Activated B cell treated with CpG ODN at 0.5 μM for 24 hours (primary cell): ENCODE data around the gene KEAP1. TPM values are rescaled to one million over a fixed set of nuclear protein-coding genes. Genes with fewer than 3 reads are reported as not detected.
"Not testable (repeated sequence)": the region's sequence is repeated elsewhere in the genome, so short reads cannot be mapped to it uniquely, and the experiment has no call there.

Experiments used
- ATAC-seq: fragments of 200-7000 bp; cut with Tn5 transposase; one replicate; pipeline ENCODE4 v1.10.0; 2021; ENCODE audit warnings: low read depth, mild to moderate bottlenecking, moderate library complexity
- CTCF ChIA-PET: fragments of 350-600 bp; sonication (Branson Sonifier 250); formaldehyde crosslinking; loops from one replicate; lab custom pipeline; 2021; ENCODE audit warnings: antibody characterized with exemption; lab: Charles Lee
- POLR2A ChIA-PET: fragments of 350-600 bp; sonication (Branson Sonifier 250); formaldehyde crosslinking; loops from one replicate; lab custom pipeline; 2021; ENCODE audit warnings: antibody characterized with exemption; lab: Charles Lee
- DNase-seq: peaks from one replicate; pipeline ENCODE4 v3.0.0; 2022
- H3K27ac Mint-ChIP-seq: one replicate; pipeline ENCODE4 v1.8.0; 2020; ENCODE audit warnings: mixed read lengths
- H3K27me3 Mint-ChIP-seq: one replicate; pipeline ENCODE4 v1.8.0; 2021; ENCODE audit warnings: mixed read lengths
- H3K36me3 Mint-ChIP-seq: one replicate; pipeline ENCODE4 v1.8.0; 2021; ENCODE audit warnings: low read depth, mixed read lengths
- H3K4me1 Mint-ChIP-seq: one replicate; pipeline ENCODE4 v1.8.0; 2021; ENCODE audit warnings: mixed read lengths
- H3K4me3 Mint-ChIP-seq: one replicate; pipeline ENCODE4 v1.8.0; 2020; ENCODE audit warnings: mild to moderate bottlenecking, mixed read lengths
- H3K9me3 Mint-ChIP-seq: one replicate; pipeline ENCODE4 v1.8.0; 2020; ENCODE audit warnings: mixed read lengths
- intact Hi-C: fragments of 100-400 bp; cut with micrococcal nuclease; formaldehyde crosslinking; loops from one replicate; pipeline ENCODE4 v1.15.1; 2024
- total RNA-seq: library from RNA; stranded (reverse); gene quantifications from 2 replicates; pipeline ENCODE4 v1.2.3, GENCODE V29; 2022
- TF ChIP-seq, protein P1 (sequence below): fragments of 200-600 bp; IDR thresholded peaks from one replicate; pipeline ENCODE4 v1.8.0; 2022; ENCODE audit warnings: antibody characterized with exemption, mild to moderate bottlenecking

The KEAP1 gene
- total RNA-seq, 1 donor from 2014 or later, result 38.9 TPM

DNA sequence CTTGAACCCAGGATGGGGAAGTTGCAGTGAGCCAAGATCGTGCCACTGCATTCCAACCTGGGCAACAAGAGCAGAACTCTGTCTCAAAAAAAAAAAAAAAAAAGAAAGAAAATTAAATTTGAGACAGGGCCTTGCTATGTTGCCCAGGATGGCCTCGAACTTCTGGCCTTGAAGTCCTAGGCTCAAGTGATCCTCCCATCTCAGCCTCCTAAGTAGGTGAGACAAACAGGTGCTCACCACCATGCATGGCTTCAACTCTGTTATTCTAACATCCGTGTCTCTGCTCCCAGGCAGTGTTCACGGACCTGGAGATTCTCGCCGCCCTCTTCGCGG, 42.5 kb downstream of the KEAP1 start:
- no peak for DNase-seq
- no peaks in the 10 kb centered on the region for H3K9me3 Mint-ChIP-seq
- H3K4me1 Mint-ChIP-seq, result peaks cover 14% of the 10 kb centered on the region
- ChIA-PET CTCF (interaction anchor here (1.0 kb wide), 1 partner anchor 23 kb away, joined by 3 read pairs; no protein-coding TSS in a partner anchor), POLR2A (interaction anchor here (0.6 to 1.0 kb wide), 3 partner anchors 18 to 192 kb away, joined by 3 to 4 read pairs (median 3); no protein-coding TSS in a partner anchor)
- no peak overlapping the region for H3K27ac Mint-ChIP-seq
- H3K27me3 Mint-ChIP-seq, result no peaks in the 10 kb centered on the region
- H3K4me3 Mint-ChIP-seq, result peak overlapping the region; percentile 38
- no peaks in the 10 kb centered on the region for H3K36me3 Mint-ChIP-seq
- intact Hi-C loops, result no loop called here
- TF ChIP-seq, protein P1, sequence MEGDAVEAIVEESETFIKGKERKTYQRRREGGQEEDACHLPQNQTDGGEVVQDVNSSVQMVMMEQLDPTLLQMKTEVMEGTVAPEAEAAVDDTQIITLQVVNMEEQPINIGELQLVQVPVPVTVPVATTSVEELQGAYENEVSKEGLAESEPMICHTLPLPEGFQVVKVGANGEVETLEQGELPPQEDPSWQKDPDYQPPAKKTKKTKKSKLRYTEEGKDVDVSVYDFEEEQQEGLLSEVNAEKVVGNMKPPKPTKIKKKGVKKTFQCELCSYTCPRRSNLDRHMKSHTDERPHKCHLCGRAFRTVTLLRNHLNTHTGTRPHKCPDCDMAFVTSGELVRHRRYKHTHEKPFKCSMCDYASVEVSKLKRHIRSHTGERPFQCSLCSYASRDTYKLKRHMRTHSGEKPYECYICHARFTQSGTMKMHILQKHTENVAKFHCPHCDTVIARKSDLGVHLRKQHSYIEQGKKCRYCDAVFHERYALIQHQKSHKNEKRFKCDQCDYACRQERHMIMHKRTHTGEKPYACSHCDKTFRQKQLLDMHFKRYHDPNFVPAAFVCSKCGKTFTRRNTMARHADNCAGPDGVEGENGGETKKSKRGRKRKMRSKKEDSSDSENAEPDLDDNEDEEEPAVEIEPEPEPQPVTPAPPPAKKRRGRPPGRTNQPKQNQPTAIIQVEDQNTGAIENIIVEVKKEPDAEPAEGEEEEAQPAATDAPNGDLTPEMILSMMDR, result no peak
- ATAC-seq, result no peak

DNA sequence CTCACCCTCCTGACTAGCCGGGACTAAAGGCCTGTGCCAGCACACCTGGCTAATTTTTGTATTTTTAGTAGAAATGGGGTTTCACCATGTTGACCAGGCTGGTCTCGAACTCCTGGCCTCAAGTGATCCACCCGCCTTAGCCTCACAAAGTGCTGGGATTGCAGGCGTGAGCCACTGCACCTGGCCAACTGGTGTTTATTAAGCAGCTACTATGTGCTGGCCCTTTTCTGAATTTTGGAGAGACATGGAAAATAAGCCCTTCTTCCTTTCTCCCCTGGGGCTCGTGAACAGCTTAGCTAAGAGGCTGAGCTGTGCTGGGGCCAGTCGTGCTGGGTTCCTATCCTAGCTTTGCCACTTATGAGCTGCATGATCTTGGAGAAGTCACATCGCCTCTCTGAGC, 44.4 kb downstream of the KEAP1 start:
- H3K27me3 Mint-ChIP-seq, POLR2A ChIA-PET, H3K9me3 Mint-ChIP-seq, H3K36me3 Mint-ChIP-seq, H3K27ac Mint-ChIP-seq, H3K4me3 Mint-ChIP-seq, ATAC-seq, intact Hi-C loops, DNase-seq: not testable (repeated sequence)
- CTCF ChIA-PET, result interaction anchor here (1.0 kb wide), 1 partner anchor 23 kb away, joined by 3 read pairs; no protein-coding TSS in a partner anchor
- H3K4me1 Mint-ChIP-seq, result peaks cover 14% of the 10 kb centered on the region

DNA sequence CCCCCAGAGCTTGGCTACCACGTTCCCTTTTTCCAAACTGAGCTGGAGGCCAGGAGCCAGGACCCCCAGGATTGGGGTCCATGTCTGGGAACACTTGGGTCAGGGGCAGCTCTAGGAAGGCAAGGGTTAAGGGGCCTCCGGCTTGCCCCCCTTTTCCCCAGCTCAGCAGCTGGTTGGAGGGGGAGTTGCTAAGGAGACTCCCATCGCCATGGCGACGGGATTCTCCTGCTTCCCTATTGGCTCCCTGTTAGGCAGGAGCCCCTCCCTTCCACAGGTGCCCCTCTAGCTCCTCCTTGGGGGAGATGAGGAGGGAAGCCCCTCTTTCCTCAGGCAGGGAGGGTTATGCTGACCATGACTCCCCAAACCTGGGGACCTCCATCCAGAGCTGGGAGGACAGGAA, 48.9 kb downstream of the KEAP1 start:
- Mint-ChIP-seq H3K4me1 (no peaks in the 10 kb centered on the region), H3K27me3 (no peaks in the 10 kb centered on the region), H3K36me3 (no peaks in the 10 kb centered on the region), H3K4me3 (no peak overlapping the region), H3K9me3 (no peaks in the 10 kb centered on the region), H3K27ac (no peak overlapping the region)
- TF ChIP-seq, protein P1, result no peak
- CTCF ChIA-PET, result no interaction called here
- ATAC-seq (no peak), DNase-seq (no peak)
- intact Hi-C loops, result no loop called here
- POLR2A ChIA-PET, result no interaction called here

DNA sequence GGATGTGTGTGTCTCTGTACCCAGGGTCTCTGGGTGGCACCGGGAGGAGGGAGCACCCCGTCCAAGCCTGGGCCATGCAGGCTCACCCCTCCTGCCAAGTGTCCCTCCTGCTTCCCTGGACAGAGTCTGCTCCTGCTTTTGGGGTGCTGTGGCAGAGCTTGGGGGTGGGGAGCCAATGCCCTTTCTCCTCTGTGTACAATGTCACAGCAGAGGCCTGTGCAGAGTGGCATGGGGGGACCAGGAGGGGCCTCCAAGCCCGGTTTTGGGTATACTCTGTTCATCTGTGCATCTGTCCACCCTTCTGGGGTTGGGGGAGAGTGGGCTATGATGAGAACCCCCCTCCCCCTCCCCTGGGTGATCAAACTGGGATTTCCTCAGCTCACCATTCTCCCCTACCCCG, 49.3 kb downstream of the KEAP1 start:
- intact Hi-C loops, result no loop called here
- POLR2A ChIA-PET, result interaction anchor here (0.6 kb wide), 1 partner anchor 22 kb away, joined by 5 read pairs; no protein-coding TSS in a partner anchor
- no peak for ATAC-seq
- Mint-ChIP-seq H3K27me3 (no peaks in the 10 kb centered on the region), H3K36me3 (no peaks in the 10 kb centered on the region), H3K4me3 (no peak overlapping the region), H3K4me1 (no peaks in the 10 kb centered on the region), H3K27ac (no peak overlapping the region), H3K9me3 (no peaks in the 10 kb centered on the region)
- CTCF ChIA-PET, result no interaction called here
- TF ChIP-seq, protein P1, result no peak
- DNase-seq, result no peak

DNA sequence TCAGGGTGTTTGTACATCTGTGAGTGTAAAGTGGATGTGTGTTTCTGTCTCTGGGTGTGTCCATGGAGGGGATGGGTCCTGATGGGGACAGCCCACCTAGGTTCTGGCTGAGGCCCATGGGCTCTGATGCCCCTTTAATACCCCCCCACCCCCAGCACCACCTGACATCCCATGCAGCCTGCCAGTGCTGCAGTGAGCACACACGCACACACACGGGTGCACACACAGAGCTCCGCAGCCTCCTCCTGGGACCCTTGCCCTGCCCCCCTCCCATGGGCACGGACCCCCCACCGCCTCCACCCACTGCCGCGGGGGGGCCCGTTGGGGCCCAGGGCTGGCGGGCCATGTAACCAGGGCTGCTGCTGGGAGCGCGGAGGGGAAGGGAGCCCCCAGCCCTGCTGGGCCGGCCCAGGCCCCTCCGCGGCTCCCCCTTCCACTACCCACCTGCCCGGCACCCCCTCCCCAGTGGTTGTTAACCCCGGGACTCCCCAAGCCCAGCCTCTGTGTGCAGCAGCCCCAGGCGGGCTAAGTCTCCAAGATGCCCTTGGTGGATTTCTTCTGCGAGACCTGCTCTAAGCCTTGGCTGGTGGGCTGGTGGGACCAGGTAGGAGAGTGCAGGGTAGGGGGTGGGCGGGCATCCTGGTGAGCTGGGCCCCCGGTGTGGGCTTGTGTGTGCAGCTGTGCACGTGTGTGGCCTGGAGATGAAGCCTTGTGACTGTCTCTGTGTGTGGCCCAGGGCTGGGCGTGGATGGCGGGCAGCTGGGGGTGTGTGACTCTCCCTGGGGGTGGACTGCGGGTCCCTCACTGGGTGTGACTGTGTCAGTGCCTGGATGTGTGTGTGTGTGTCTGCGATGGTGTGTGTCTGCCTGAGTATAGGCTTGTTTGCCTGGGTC, 50.2 kb downstream of the KEAP1 start:
- Mint-ChIP-seq H3K4me3 (no peak overlapping the region), H3K27ac (no peak overlapping the region)

More for the DNA sequence above, 50.2 kb downstream of the KEAP1 start:
- Mint-ChIP-seq H3K27me3 (no peaks in the 10 kb centered on the region), H3K9me3 (no peaks in the 10 kb centered on the region), H3K36me3 (no peaks in the 10 kb centered on the region), H3K4me1 (no peaks in the 10 kb centered on the region)
- ChIA-PET POLR2A (interaction anchor here (0.6 kb wide), 1 partner anchor 21 kb away, joined by 5 read pairs; no protein-coding TSS in a partner anchor), CTCF (no interaction called here)
- TF ChIP-seq, protein P1, result no peak
- DNase-seq (no peak), ATAC-seq (no peak)
- intact Hi-C loops, result no loop called here
